Stimulated activated memory B cell treated with anti-CD40 and anti-IgM and Interleukin-4, amounts not matched to agents 10 μg/mL and 1 μg/mL and 100 μg/mL, for 72 hours (primary cell): Measurements from ENCODE around the gene NT5M.
A peak's percentile ranks its signal among the peaks of the same experiment; 100 is the strongest.
"Not testable (repeated sequence)": the region's sequence is repeated elsewhere in the genome, so short reads cannot be mapped to it uniquely, and the experiment has no call there.

ENCODE experiments used
- ATAC-seq: fragments of 150-1000 bp; cut with Tn5 transposase; 2 replicates; pipeline ENCODE4 v1.10.0; 2021
- H3K27ac Mint-ChIP-seq: one replicate; pipeline ENCODE4 v1.8.0; 2022; ENCODE audit warnings: mild to moderate bottlenecking, mixed read lengths
- H3K27me3 Mint-ChIP-seq: one replicate; pipeline ENCODE4 v1.8.0; 2022; ENCODE audit warnings: mixed read lengths
- H3K36me3 Mint-ChIP-seq: one replicate; pipeline ENCODE4 v1.8.0; 2022; ENCODE audit warnings: mixed read lengths
- H3K4me1 Mint-ChIP-seq: one replicate; pipeline ENCODE4 v1.8.0; 2022; ENCODE audit warnings: mixed read lengths
- H3K4me3 Mint-ChIP-seq: one replicate; pipeline ENCODE4 v1.8.0; 2022; ENCODE audit warnings: mild to moderate bottlenecking, moderate library complexity, mixed read lengths
- H3K9me3 Mint-ChIP-seq: one replicate; pipeline ENCODE4 v1.8.0; 2022; ENCODE audit warnings: mixed read lengths

The NT5M gene

GRCh38 chr17:17303010-17303846 lies at the start of gene NT5M:
NT5M (plus strand) TSS chr17:17303373; CDS start chr17:17303551, 178 bp downstream.
- Mint-ChIP-seq H3K4me1 (peaks cover 39% of the 10 kb centered on the region), H3K27me3 (peaks cover 4% of the 10 kb centered on the region), H3K36me3 (no peaks in the 10 kb centered on the region), H3K4me3 (peak within 1 kb of the TSS; percentile 91), H3K27ac (peak within 1 kb of the TSS; percentile 74), H3K9me3 (no peaks in the 10 kb centered on the region)
- peak; percentile 88 for ATAC-seq

DNA sequence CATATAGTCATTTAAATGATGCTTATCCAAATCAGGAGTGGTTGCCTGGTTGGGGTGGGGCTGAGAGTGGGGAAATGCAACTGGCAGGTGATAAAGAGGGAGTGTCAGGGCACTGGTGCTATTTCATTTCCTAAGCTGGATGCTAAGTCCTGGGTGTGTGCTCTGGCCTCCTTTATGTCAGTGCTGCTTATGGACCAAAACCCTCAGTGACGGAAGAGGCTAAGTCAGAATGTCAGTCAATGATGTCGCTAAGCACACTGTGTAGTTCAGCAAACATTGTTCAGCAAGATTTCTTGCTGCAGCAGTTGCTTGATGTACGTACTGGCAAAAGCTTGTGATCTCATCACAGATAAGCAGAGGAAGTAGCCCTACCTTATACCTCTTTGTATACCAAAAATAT lies 49.8 kb upstream of the NT5M start:
- Mint-ChIP-seq H3K27me3 (no peaks in the 10 kb centered on the region), H3K27ac (no peak overlapping the region), H3K36me3 (peaks cover 46% of the 10 kb centered on the region), H3K4me1 (no peaks in the 10 kb centered on the region), H3K9me3 (no peaks in the 10 kb centered on the region), H3K4me3 (no peak overlapping the region)
- no peak for ATAC-seq

GRCh38 chr17:17254036-17254435 lies 49.1 kb upstream of the NT5M start:
- Mint-ChIP-seq H3K27me3 (no peaks in the 10 kb centered on the region), H3K9me3 (no peaks in the 10 kb centered on the region), H3K36me3 (peaks cover 52% of the 10 kb centered on the region), H3K4me1 (no peaks in the 10 kb centered on the region), H3K4me3 (no peak overlapping the region), H3K27ac (no peak overlapping the region)
- ATAC-seq, result no peak

- not testable (repeated sequence) for H3K9me3 Mint-ChIP-seq, H3K4me3 Mint-ChIP-seq, H3K4me1 Mint-ChIP-seq, H3K27me3 Mint-ChIP-seq, H3K27ac Mint-ChIP-seq, ATAC-seq
- H3K36me3 Mint-ChIP-seq, result peaks cover 63% of the 10 kb centered on the region
Measured at GRCh38 chr17:17255689-17256088, 47.5 kb upstream of the NT5M start.

DNA sequence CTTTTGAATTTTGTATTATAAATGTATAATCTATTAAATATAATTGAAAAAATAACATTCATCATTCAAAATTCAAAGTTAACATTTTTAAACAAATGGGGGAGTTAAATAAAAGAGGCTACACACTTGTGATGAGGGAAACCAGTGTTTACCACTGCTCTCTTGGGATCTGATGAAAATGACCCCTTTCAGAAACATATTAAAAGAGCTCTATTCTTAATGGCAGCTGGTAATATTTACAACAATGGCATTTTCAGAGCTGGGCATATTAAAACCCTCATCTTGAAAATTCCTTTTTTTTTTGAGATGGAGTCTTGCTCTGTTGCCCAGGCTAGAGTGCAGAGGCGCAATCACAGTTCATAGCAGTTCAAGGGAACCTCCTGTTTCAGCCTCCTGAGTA lies 46.9 kb upstream of the NT5M start:
- H3K9me3 Mint-ChIP-seq, result no peaks in the 10 kb centered on the region
- H3K36me3 Mint-ChIP-seq, result peaks cover 68% of the 10 kb centered on the region
- no peak overlapping the region for H3K27ac Mint-ChIP-seq
- no peak for ATAC-seq
- no peaks in the 10 kb centered on the region for H3K27me3 Mint-ChIP-seq
- no peak overlapping the region for H3K4me3 Mint-ChIP-seq
- H3K4me1 Mint-ChIP-seq, result no peaks in the 10 kb centered on the region

DNA sequence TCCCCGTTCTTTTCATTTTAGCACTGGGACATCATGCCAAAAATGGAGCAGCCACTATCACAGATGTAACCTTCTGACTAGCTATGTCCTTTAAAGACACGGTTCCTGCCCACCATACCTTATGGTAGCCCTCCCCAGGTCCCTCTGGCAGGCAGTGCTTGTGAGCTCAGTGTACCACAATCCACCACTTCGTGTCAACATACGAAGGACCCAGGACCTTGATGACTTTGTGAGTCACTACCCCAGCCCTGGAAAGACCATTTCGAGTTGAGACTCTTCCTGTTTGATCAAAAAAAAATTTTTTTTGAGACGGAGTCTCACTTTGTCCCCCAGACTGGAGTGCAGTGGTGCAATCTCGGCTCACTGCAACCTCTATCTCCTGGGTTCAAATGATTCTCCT lies 45.2 kb upstream of the NT5M start:
- Mint-ChIP-seq H3K27me3 (no peaks in the 10 kb centered on the region), H3K4me3 (no peak overlapping the region), H3K4me1 (no peaks in the 10 kb centered on the region), H3K36me3 (peaks cover 61% of the 10 kb centered on the region), H3K9me3 (no peaks in the 10 kb centered on the region), H3K27ac (no peak overlapping the region)
- no peak for ATAC-seq

- no peak overlapping the region for H3K27ac Mint-ChIP-seq
Measured at GRCh38 chr17:17258998-17259397, 44.2 kb upstream of the NT5M start.

GRCh38 chr17:17264430-17264829 lies 38.7 kb upstream of the NT5M start:
- no peak for ATAC-seq
- no peaks in the 10 kb centered on the region for H3K9me3 Mint-ChIP-seq
- no peaks in the 10 kb centered on the region for H3K4me1 Mint-ChIP-seq
- no peaks in the 10 kb centered on the region for H3K27me3 Mint-ChIP-seq
- H3K4me3 Mint-ChIP-seq, result no peak overlapping the region
- no peak overlapping the region for H3K27ac Mint-ChIP-seq
- peaks cover 23% of the 10 kb centered on the region for H3K36me3 Mint-ChIP-seq

More at GRCh38 chr17:17258998-17259397, 44.2 kb upstream of the NT5M start:
- Mint-ChIP-seq H3K27me3 (no peaks in the 10 kb centered on the region), H3K36me3 (peaks cover 58% of the 10 kb centered on the region), H3K4me3 (no peak overlapping the region), H3K4me1 (no peaks in the 10 kb centered on the region), H3K9me3 (no peaks in the 10 kb centered on the region)
- ATAC-seq, result no peak

GRCh38 chr17:17269926-17270773 lies 33.0 kb upstream of the NT5M start:
- H3K9me3 Mint-ChIP-seq, result no peaks in the 10 kb centered on the region
- H3K27me3 Mint-ChIP-seq, result no peaks in the 10 kb centered on the region
- peaks cover 33% of the 10 kb centered on the region for H3K36me3 Mint-ChIP-seq
- no peak overlapping the region for H3K4me3 Mint-ChIP-seq
- no peak for ATAC-seq
- no peaks in the 10 kb centered on the region for H3K4me1 Mint-ChIP-seq
- H3K27ac Mint-ChIP-seq, result no peak overlapping the region

DNA sequence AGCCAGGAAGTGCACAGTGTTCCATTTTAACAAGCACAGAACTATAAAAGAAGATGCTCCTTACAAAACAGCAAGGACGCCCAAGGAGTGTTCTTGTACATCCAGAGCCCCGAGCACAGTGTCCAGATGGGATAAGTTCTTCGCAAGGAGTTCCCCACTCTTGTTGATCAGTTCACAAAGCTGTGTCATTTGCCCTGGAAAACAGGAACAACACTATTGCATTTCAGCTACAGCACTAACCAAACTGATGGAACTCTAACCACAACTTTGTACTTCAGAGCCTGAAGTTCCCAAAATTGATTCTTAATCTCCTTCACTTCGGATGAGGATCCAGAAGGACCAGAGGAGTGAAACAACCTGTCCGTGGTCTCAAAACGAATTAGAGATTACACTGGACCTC lies 27.2 kb upstream of the NT5M start:
- Mint-ChIP-seq H3K27me3 (no peaks in the 10 kb centered on the region), H3K27ac (no peak overlapping the region), H3K9me3 (no peaks in the 10 kb centered on the region), H3K4me3 (no peak overlapping the region), H3K36me3 (peaks cover 24% of the 10 kb centered on the region), H3K4me1 (peaks cover 16% of the 10 kb centered on the region)
- ATAC-seq, result no peak

GRCh38 chr17:17277431-17277830 lies 25.7 kb upstream of the NT5M start:
- ATAC-seq, H3K27me3 Mint-ChIP-seq, H3K4me3 Mint-ChIP-seq, H3K9me3 Mint-ChIP-seq: not testable (repeated sequence)
- peaks cover 20% of the 10 kb centered on the region for H3K36me3 Mint-ChIP-seq
- peaks cover 27% of the 10 kb centered on the region for H3K4me1 Mint-ChIP-seq
- H3K27ac Mint-ChIP-seq, result peak overlapping the region; percentile 4

DNA sequence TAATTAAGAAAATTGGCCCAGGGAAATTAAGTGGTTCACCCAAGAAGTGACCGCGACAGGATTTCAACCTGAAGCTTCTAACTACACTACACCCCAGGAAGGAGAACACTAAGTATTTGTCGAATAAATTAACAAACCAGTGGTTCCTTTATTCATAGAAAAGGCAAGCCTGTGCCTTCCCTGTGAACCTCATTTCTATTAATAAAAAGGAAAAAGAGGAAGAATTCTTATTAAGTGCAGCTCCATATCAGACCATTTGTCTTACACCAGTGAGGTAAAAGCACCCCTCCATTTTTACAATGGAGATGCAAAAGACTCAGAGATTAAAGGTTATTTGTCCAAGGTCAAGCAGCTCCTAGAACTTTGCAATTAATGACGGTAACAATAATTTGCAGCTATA lies 23.9 kb upstream of the NT5M start:
- no peaks in the 10 kb centered on the region for H3K9me3 Mint-ChIP-seq
- H3K27ac Mint-ChIP-seq, result no peak overlapping the region
- H3K36me3 Mint-ChIP-seq, result peaks cover 12% of the 10 kb centered on the region
- H3K4me1 Mint-ChIP-seq, result peaks cover 29% of the 10 kb centered on the region
- ATAC-seq, result no peak
- H3K4me3 Mint-ChIP-seq, result peak overlapping the region; percentile 89
- H3K27me3 Mint-ChIP-seq, result no peaks in the 10 kb centered on the region

- Mint-ChIP-seq H3K27me3 (no peaks in the 10 kb centered on the region), H3K4me1 (peaks cover 29% of the 10 kb centered on the region), H3K36me3 (peaks cover 6% of the 10 kb centered on the region), H3K27ac (peak within 1 kb of the TSS; percentile 95), H3K4me3 (peak within 1 kb of the TSS; percentile 89), H3K9me3 (no peaks in the 10 kb centered on the region)
- ATAC-seq, result peak; percentile 98
Measured at GRCh38 chr17:17280613-17281549, 22.3 kb upstream of the NT5M start, which contains the start of gene COPS3. COPS3 (minus strand) TSS chr17:17281246; CDS start chr17:17281186, 60 bp downstream.

DNA sequence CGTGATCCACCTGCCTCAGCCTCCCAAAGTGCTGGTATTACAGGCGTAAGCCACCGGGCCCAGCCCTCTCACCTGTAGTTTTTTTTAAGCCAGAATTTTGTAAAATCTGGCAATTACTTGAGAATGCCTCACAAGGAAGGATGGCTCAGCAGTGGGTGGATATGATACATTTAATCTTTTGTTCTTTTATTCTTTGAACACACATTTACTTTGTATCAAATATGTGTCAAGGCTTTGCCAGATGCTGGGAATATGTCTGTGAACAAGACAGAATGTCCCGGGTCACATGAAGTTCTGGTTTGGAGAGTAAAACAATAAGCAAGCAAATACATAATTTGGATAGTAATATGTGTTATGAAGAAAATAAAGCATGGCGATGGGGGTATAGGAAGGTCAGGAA lies 17.2 kb upstream of the NT5M start:
- H3K4me3 Mint-ChIP-seq, result no peak overlapping the region
- ATAC-seq, result no peak
- no peaks in the 10 kb centered on the region for H3K27me3 Mint-ChIP-seq
- H3K27ac Mint-ChIP-seq, result no peak overlapping the region
- H3K9me3 Mint-ChIP-seq, result no peaks in the 10 kb centered on the region
- peaks cover 13% of the 10 kb centered on the region for H3K4me1 Mint-ChIP-seq
- H3K36me3 Mint-ChIP-seq, result no peaks in the 10 kb centered on the region

DNA sequence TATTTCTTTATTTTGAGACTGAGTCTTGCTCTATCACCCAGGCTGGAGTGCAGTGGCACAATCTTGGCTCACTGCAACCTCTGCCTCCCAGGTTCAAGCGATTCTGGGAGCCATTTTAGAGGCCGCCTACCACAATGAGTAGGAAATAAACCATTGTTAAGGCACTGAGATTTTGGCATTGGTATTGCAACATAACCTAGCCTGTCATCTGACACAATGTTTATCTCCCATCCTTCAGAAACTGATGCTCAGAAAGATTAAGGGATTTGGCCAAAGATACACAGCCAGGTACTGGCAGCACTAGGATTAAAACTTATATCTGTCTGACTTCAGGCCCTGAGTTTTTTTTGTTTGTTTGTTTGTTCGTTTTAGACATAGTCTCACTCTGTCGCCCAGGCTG lies 14.1 kb upstream of the NT5M start:
- Mint-ChIP-seq H3K9me3 (no peaks in the 10 kb centered on the region), H3K27me3 (no peaks in the 10 kb centered on the region), H3K27ac (no peak overlapping the region), H3K36me3 (no peaks in the 10 kb centered on the region), H3K4me3 (no peak overlapping the region), H3K4me1 (no peaks in the 10 kb centered on the region)
- ATAC-seq, result no peak
